CD14-positive monocyte (primary cell): ENCODE measurements around the gene CLTC. TPM values are rescaled to one million over a fixed set of nuclear protein-coding genes. Genes with fewer than 3 reads are reported as not detected.

ENCODE experiments used
- DNase-seq, 3 donors: peaks; one replicate each; pipeline ENCODE4 v3.0.0-alpha.2; 2011 to 2022
- H2AFZ ChIP-seq: 2 replicates; pipeline ENCODE4 v1.6.0; 2012; ENCODE audit warnings: mild to moderate bottlenecking, low read depth, low read length, inconsistent platforms; ENCODE audit not compliant: insufficient read depth, poor library complexity, severe bottlenecking
- H3K27ac ChIP-seq, 2 donors: 1 replicate in 1 of 2; 2 replicates in 1 of 2; pipeline ENCODE4 v1.5.1; 2012 to 2013; ENCODE audit warnings: low read length in 2 of 2, control low read depth in 1 of 2, inconsistent platforms in 1 of 2, low read depth in 1 of 2, mild to moderate bottlenecking in 1 of 2
- H3K27me3 ChIP-seq, 2 donors: one replicate each; pipeline versions ENCODE4 v1.6.0 to v1.6.1; 2011 to 2013; ENCODE audit warnings: low read length in 2 of 2; ENCODE audit not compliant: control insufficient read depth in 2 of 2, insufficient read depth in 2 of 2
- H3K36me3 ChIP-seq, 2 donors: replicated peaks in 1 of 2; 1 replicate in 1 of 2; 2 replicates in 1 of 2; pipeline versions ENCODE4 v1.5.1 to v1.6.1; 2012 to 2013; ENCODE audit warnings: low read length in 2 of 2, control low read depth in 1 of 2, inconsistent platforms in 1 of 2, mild to moderate bottlenecking in 1 of 2; ENCODE audit not compliant: insufficient read depth in 2 of 2, control insufficient read depth in 1 of 2
- H3K4me1 ChIP-seq, 2 donors: 1 replicate in 1 of 2; 2 replicates in 1 of 2; pipeline versions ENCODE4 v1.5.1 to v1.6.1; 2012 to 2013; ENCODE audit warnings: low read length in 2 of 2, control low read depth in 1 of 2, inconsistent platforms in 1 of 2, mild to moderate bottlenecking in 1 of 2, moderate library complexity in 1 of 2; ENCODE audit not compliant: insufficient read depth in 2 of 2, control insufficient read depth in 1 of 2
- H3K4me2 ChIP-seq: replicated peaks from 2 replicates; pipeline ENCODE3; 2012; ENCODE audit warnings: low read length, moderate library complexity, mild to moderate bottlenecking; ENCODE audit not compliant: poor library complexity, severe bottlenecking; ENCODE audit errors: extremely low read depth
- H3K4me3 ChIP-seq, 3 experiments: fragments of 200-600 bp in 1 of 3; sonication (generic) in 1 of 3; replicated peaks in 1 of 3; 1 replicate in 2 of 3; 2 replicates in 1 of 3; pipeline ENCODE4 v1.5.1; 2011 to 2013; ENCODE audit warnings: low read length in 3 of 3, mild to moderate bottlenecking in 3 of 3, control low read depth in 2 of 3, low read depth in 2 of 3, inconsistent platforms in 1 of 3, moderate library complexity in 1 of 3
- H3K79me2 ChIP-seq: 2 replicates; pipeline ENCODE4 v1.6.0; 2012; ENCODE audit warnings: mild to moderate bottlenecking, control low read depth, inconsistent platforms, low read length, moderate library complexity; ENCODE audit not compliant: insufficient read depth
- H3K9ac ChIP-seq: 2 replicates; pipeline ENCODE4 v1.6.0; 2017; ENCODE audit warnings: low read length, mild to moderate bottlenecking; ENCODE audit not compliant: insufficient read depth, poor library complexity, severe bottlenecking
- H3K9me3 ChIP-seq, 2 donors: replicated peaks in 1 of 2; 1 replicate in 1 of 2; 2 replicates in 1 of 2; pipeline versions ENCODE4 v1.5.1 to v1.6.1; 2012 to 2013; ENCODE audit warnings: low read length in 2 of 2, control low read depth in 1 of 2; ENCODE audit not compliant: control insufficient read depth in 1 of 2, insufficient read depth in 1 of 2
- H4K20me1 ChIP-seq: 2 replicates; pipeline ENCODE4 v1.6.0; 2012; ENCODE audit warnings: mild to moderate bottlenecking, low read length, control low read depth, moderate library complexity; ENCODE audit not compliant: insufficient read depth
- H3K27ac Mint-ChIP-seq, 7 donors: one replicate each; pipeline ENCODE4 v1.8.0; 2020; ENCODE audit warnings: mild to moderate bottlenecking in 7 of 7, mixed read lengths in 7 of 7, moderate library complexity in 6 of 7, inconsistent platforms in 2 of 7
- H3K27me3 Mint-ChIP-seq, 3 donors: one replicate each; pipeline ENCODE4 v1.8.0; 2021 to 2022; ENCODE audit warnings: low read depth in 3 of 3, mild to moderate bottlenecking in 3 of 3, mixed read lengths in 3 of 3, moderate library complexity in 3 of 3, inconsistent platforms in 1 of 3
- H3K36me3 Mint-ChIP-seq, 2 donors: one replicate each; pipeline ENCODE4 v1.8.0; 2020; ENCODE audit warnings: mixed read lengths in 2 of 2, inconsistent platforms in 1 of 2, mild to moderate bottlenecking in 1 of 2
- H3K4me1 Mint-ChIP-seq: one replicate; pipeline ENCODE4 v1.8.0; 2020; ENCODE audit warnings: mild to moderate bottlenecking, mixed read lengths
- H3K4me3 Mint-ChIP-seq, 2 donors: one replicate each; pipeline ENCODE4 v1.8.0; 2020; ENCODE audit warnings: mild to moderate bottlenecking in 2 of 2, mixed read lengths in 2 of 2, moderate library complexity in 1 of 2
- H3K9me3 Mint-ChIP-seq, 7 donors: one replicate each; pipeline ENCODE4 v1.8.0; 2020 to 2022; ENCODE audit warnings: mixed read lengths in 7 of 7, mild to moderate bottlenecking in 6 of 7, moderate library complexity in 6 of 7, inconsistent platforms in 2 of 7
- CTCF ChIP-seq: fragments of 200-600 bp; IDR thresholded peaks from one replicate; pipeline ENCODE4 v1.8.0; 2022; ENCODE audit warnings: antibody characterized with exemption, mild to moderate bottlenecking
- WGBS: methylation state at CpG from one replicate; pipeline ENCODE4 v1.1.5; 2013; ENCODE audit warnings: missing lambda C conversion rate; ENCODE audit not compliant: insufficient coverage; 5-methylcytosine and 5-hydroxymethylcytosine counted together
- intact Hi-C, 2 donors: fragments of 100-400 bp; cut with micrococcal nuclease; formaldehyde crosslinking; loops; one replicate each; pipeline versions ENCODE4 v1.15.0 to v1.15.1; 2023
- polyA plus RNA-seq, 3 donors: library from polyadenylated mRNA; depleted of rRNA in 1 of 3; unstranded in 2 of 3; stranded (reverse) in 1 of 3; fragments of 300-500 nt in 2 of 3; fragments of >200 nt in 1 of 3; fragmentation: Illumina TruSeq in 2 of 3; gene quantifications; 1 replicate in 2 of 3; 2 replicates in 1 of 3; pipeline ENCODE4 v1.2.3, GENCODE V29; 2012 to 2021

CLTC gene
- polyA plus RNA-seq, 3 donors, result 63.3 to 102 (median 65.1) TPM

- no peaks in the 10 kb centered on the region for H3K9me3 Mint-ChIP-seq
Observed at GRCh38 chr17:59696682-59697277, 77.1 kb downstream of the CLTC start.

GRCh38 chr17:59698143-59698542 is 78.4 kb downstream of the CLTC start:
- peaks cover 6% of the 10 kb centered on the region for H3K4me1 Mint-ChIP-seq
- peaks cover 68 to 78% of the 10 kb centered on the region in 2 donors for H3K36me3 Mint-ChIP-seq
- no peak overlapping the region for H3K4me2 ChIP-seq

More at GRCh38 chr17:59696682-59697277, 77.1 kb downstream of the CLTC start:
- no peaks in the 10 kb centered on the region for H3K9me3 ChIP-seq
- H3K27ac Mint-ChIP-seq, result peak overlapping the region in 6 of 7 donors; percentile 12 to 72 (median 18)
- DNase-seq, result no peak
- no peaks in the 10 kb centered on the region for H3K27me3 Mint-ChIP-seq
- no peak overlapping the region for H3K4me3 Mint-ChIP-seq
- no peaks in the 10 kb centered on the region for H3K27me3 ChIP-seq
- no peak overlapping the region for H3K9ac ChIP-seq
- H2AFZ ChIP-seq, result no peak overlapping the region
- peaks cover 71 to 84% of the 10 kb centered on the region in 2 donors for H3K36me3 Mint-ChIP-seq
- no peak for TF ChIP-seq CTCF
- intact Hi-C loops, result no loop called here
- peaks cover 100% of the 10 kb centered on the region for H3K79me2 ChIP-seq
- peak overlapping the region in 1 of 2 donors; percentile 70 for H3K27ac ChIP-seq
- peaks cover 2% of the 10 kb centered on the region for H3K4me1 Mint-ChIP-seq
- no peak overlapping the region for H3K4me2 ChIP-seq
- 100% methylated on average over 1 of the region's 2 CpGs for WGBS
- no peaks in the 10 kb centered on the region for H3K4me1 ChIP-seq
- H3K36me3 ChIP-seq, result peaks cover 77 to 100% of the 10 kb centered on the region in 2 donors
- peaks cover 100% of the 10 kb centered on the region for H4K20me1 ChIP-seq
- no peak overlapping the region for H3K4me3 ChIP-seq

More at GRCh38 chr17:59698143-59698542, 78.4 kb downstream of the CLTC start:
- peak overlapping the region in 1 of 2 donors; percentile 70 for H3K27ac ChIP-seq
- peaks cover 100% of the 10 kb centered on the region for H3K79me2 ChIP-seq
- no peak for DNase-seq
- no peaks in the 10 kb centered on the region for H3K9me3 ChIP-seq
- H3K4me1 ChIP-seq, result no peaks in the 10 kb centered on the region
- no peaks in the 10 kb centered on the region for H3K9me3 Mint-ChIP-seq
- no peaks in the 10 kb centered on the region for H3K27me3 ChIP-seq
- WGBS, result no CpG with 5 or more reads among the region's 4 CpGs
- peaks cover 100% of the 10 kb centered on the region for H4K20me1 ChIP-seq
- H3K4me3 ChIP-seq, result no peak overlapping the region
- H3K27me3 Mint-ChIP-seq, result no peaks in the 10 kb centered on the region
- intact Hi-C loops, result no loop called here
- H2AFZ ChIP-seq, result no peak overlapping the region
- H3K36me3 ChIP-seq, result peaks cover 66 to 100% of the 10 kb centered on the region in 2 donors
- H3K27ac Mint-ChIP-seq, result peak overlapping the region in 4 of 7 donors; percentile 10 to 63 (median 16)
- H3K4me3 Mint-ChIP-seq, result no peak overlapping the region
- TF ChIP-seq CTCF, result no peak
- H3K9ac ChIP-seq, result no peak overlapping the region
